BLaER1 treated with 17β-estradiol and CSF1 and Interleukin-3, amounts not matched to agents 10 nM and 100 nM (cell line): Measurements from ENCODE around the gene SAPCD1.

Source experiments
- H3K27ac ChIP-seq, 11 experiments: shearing (Covaris generic); formaldehyde crosslinking; 2 replicates each; pipeline ENCODE4 v1.8.1; 2022
- H3K27me3 ChIP-seq, 11 experiments: shearing (Covaris generic); formaldehyde crosslinking; 2 replicates each; pipeline ENCODE4 v1.8.1; 2022
- H3K36me3 ChIP-seq, 11 experiments: shearing (Covaris generic); formaldehyde crosslinking; 2 replicates each; pipeline ENCODE4 v1.8.1; 2022
- H3K4me1 ChIP-seq, 10 experiments: shearing (Covaris generic); formaldehyde crosslinking; 2 replicates each; pipeline ENCODE4 v1.8.1; 2022
- H3K4me2 ChIP-seq, 11 experiments: shearing (Covaris generic); formaldehyde crosslinking; 2 replicates each; pipeline ENCODE4 v1.8.1; 2022
- H3K4me3 ChIP-seq, 10 experiments: shearing (Covaris generic); formaldehyde crosslinking; 2 replicates each; pipeline ENCODE4 v1.8.1; 2022
- H3K9ac ChIP-seq, 11 experiments: shearing (Covaris generic); formaldehyde crosslinking; 2 replicates each; pipeline ENCODE4 v1.8.1; 2022
- H3K9me3 ChIP-seq, 11 experiments: shearing (Covaris generic); formaldehyde crosslinking; replicated peaks in 1 of 11; 2 replicates each; pipeline ENCODE4 v1.8.1; 2022
- H4K20me1 ChIP-seq, 11 experiments: shearing (Covaris generic); formaldehyde crosslinking; 2 replicates each; pipeline ENCODE4 v1.8.1; 2022
- Cebpa-rat ChIP-seq, 11 experiments: shearing (Covaris generic); IDR thresholded peaks; 2 replicates each; pipeline ENCODE4 v1.8.1; 2022

Gene SAPCD1

DNA sequence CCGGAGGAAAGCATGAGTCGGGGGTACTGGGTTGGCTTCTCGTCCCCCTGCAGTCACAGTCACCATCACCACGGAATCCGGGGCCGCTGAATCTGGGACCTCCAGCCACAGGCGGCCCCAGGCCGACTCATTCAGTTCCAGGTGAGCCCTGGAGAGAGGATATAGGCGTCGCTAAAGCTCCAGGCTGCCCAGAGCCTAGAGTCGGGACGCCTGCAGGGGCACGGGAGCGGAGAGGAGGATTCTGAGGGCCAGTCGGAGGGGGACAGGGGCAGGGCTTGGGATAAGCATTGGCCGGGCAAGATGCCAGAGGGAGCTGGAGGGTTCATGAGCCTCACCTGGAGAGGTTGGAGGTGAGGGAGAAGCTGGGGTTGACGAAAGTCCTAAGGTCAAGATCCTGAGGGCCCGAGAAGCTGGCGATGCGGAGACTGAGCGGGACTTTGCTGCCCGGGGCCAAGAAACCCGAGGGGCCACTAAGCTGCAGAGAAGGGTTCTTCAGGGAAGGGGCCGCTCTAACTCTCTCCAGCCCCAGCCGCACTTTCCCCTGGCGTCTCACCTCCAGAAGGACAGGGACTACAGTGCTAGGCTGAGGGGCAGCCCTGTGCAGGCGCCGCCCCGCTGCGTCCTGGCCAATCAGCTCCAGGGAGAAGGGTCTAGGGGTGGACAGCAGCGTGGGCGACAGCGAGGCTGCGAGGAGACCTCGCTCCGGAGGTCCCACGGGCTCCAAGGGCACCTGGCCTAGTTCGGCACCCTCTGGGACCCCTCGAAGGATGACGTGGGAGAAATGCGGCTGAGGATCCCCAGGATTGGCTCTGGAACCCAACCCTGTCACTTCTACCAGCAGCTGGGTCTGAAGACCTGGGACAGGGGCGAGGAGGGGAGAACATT, 3.7 kb downstream of the SAPCD1 start:
- H3K9me3 ChIP-seq, result no peaks in the 10 kb centered on the region
- peaks cover 0 to 46% (median 30%) of the 10 kb centered on the region in 11 experiments; a peak in 17 of 22 replicates for H3K36me3 ChIP-seq
- H4K20me1 ChIP-seq, result no peaks in the 10 kb centered on the region
- no peak overlapping the region for H3K4me3 ChIP-seq
- no peak overlapping the region for H3K27ac ChIP-seq
- no peak for TF ChIP-seq Cebpa-rat (IDR thresholded peaks at IDR 0.05)
- H3K9ac ChIP-seq, result no peak overlapping the region
- no peaks in the 10 kb centered on the region for H3K27me3 ChIP-seq
- no peak overlapping the region for H3K4me2 ChIP-seq
- H3K4me1 ChIP-seq, result peaks cover 23 to 52% (median 31%) of the 10 kb centered on the region in 10 experiments

DNA sequence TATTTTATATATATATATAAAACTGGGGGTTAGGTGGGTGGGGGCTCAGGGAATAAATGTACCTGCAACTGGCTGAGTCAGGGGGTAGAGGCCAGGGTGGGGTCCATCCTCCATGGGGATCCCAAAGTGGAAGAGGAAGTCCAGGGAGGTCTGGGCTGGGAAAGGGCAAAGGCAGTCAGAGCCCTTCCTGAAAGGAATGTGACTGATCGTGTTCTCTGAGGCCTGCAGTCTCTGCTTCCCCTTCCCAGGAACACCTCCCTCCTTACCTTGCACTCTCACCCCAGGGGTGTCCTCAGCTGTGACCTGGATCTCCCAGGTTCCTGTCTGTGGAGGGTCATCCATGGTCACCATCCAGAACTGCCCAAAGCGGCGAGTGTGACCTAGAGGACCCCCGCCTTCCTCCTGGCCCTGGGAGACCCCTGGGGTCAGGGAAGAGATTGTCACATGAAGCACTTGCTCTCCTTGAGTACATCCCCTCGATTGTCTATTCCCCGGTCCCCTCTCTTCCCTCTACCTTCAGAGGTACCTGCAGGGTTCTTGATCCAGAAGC, 4.7 kb downstream of the SAPCD1 start:
- Histone ChIP-seq H3K9ac (no peak overlapping the region), H3K27me3 (no peaks in the 10 kb centered on the region), H4K20me1 (no peaks in the 10 kb centered on the region), H3K27ac (no peak overlapping the region), H3K9me3 (no peaks in the 10 kb centered on the region), H3K36me3 (peaks cover 0 to 36% (median 20%) of the 10 kb centered on the region in 11 experiments; a peak in 15 of 22 replicates), H3K4me3 (no peak overlapping the region), H3K4me2 (peak overlapping the region in 3 of 11 experiments; percentile 81 to 89 (median 85); a peak in 6 of 22 replicates), H3K4me1 (peaks cover 15 to 54% (median 28%) of the 10 kb centered on the region in 10 experiments)
- no peak for TF ChIP-seq Cebpa-rat (IDR thresholded peaks at IDR 0.05)

GRCh38 chr6:31768363-31769257, 6.2 kb downstream of the SAPCD1 start:
- H3K9ac ChIP-seq, result peak overlapping the region in 3 of 11 experiments; percentile 3 to 44 (median 12); a peak in 1 of 22 replicates
- H3K36me3 ChIP-seq, result peaks cover 0 to 21% (median 12%) of the 10 kb centered on the region in 11 experiments; a peak in 13 of 22 replicates
- peak overlapping the region in 6 of 11 experiments; percentile 1 to 78 (median 51); a peak in 10 of 22 replicates for H3K27ac ChIP-seq

DNA sequence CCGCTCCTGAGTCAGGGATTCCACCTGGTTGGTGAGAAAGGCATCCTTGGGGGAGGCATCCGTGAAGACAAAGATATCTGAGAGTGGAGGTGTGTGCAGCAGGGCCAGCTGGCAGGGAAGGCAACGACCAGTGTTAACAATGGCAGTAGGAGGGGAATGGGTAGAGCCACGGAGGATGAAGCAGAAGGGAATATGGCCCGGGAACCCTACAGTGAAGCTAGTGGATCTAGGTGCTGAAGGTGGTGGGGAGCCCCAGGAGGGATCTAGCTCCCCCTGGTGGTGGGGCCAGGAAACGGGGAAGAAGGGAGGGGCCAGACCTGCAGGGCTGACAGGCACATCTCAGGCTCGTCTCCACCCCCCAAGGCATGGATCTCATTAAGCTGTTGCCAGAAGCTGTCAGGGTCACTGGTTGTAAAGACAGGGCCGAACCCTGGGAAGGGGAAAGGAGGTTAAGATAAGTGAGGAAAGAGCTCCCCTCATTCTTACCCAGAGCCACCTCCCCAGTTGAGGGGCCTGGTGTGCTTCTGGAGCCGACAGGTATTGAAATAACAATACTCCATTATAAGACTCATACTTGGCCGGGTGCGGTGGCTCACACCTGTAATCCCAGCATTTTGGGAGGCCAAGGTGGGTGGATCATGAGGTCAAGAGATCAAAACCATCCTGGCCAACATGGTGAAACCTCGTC, 7.4 kb downstream of the SAPCD1 start:
- no peak for TF ChIP-seq Cebpa-rat (IDR thresholded peaks at IDR 0.05)
- Histone ChIP-seq H3K4me1 (peaks cover 20 to 63% (median 38%) of the 10 kb centered on the region in 10 experiments), H3K27ac (peak overlapping the region in 1 of 11 experiments; percentile 78; a peak in 2 of 22 replicates), H4K20me1 (no peaks in the 10 kb centered on the region), H3K27me3 (no peaks in the 10 kb centered on the region), H3K36me3 (peaks cover 0 to 9% (median under 1%) of the 10 kb centered on the region in 11 experiments; a peak in 7 of 22 replicates), H3K9me3 (no peaks in the 10 kb centered on the region), H3K4me2 (peak overlapping the region in 4 of 11 experiments; percentile 62 to 89 (median 83); a peak in 8 of 22 replicates), H3K9ac (no peak overlapping the region), H3K4me3 (no peak overlapping the region)

More at GRCh38 chr6:31768363-31769257, 6.2 kb downstream of the SAPCD1 start:
- Histone ChIP-seq H3K27me3 (no peaks in the 10 kb centered on the region), H3K4me2 (peak overlapping the region in 7 of 11 experiments; percentile 16 to 89 (median 73); a peak in 10 of 22 replicates), H3K4me3 (no peak overlapping the region), H3K4me1 (peaks cover 14 to 53% (median 32%) of the 10 kb centered on the region in 10 experiments), H4K20me1 (no peaks in the 10 kb centered on the region), H3K9me3 (no peaks in the 10 kb centered on the region)
- TF ChIP-seq Cebpa-rat (IDR thresholded peaks at IDR 0.05), result no peak

GRCh38 chr6:31770860-31771259, 8.4 kb downstream of the SAPCD1 start:
- Histone ChIP-seq H3K27ac (no peak overlapping the region), H3K4me3 (no peak overlapping the region), H4K20me1 (no peaks in the 10 kb centered on the region), H3K9ac (no peak overlapping the region), H3K4me1 (peaks cover 31 to 73% (median 49%) of the 10 kb centered on the region in 10 experiments), H3K9me3 (no peaks in the 10 kb centered on the region), H3K27me3 (no peaks in the 10 kb centered on the region), H3K36me3 (peaks cover 0 to 6% (median 0%) of the 10 kb centered on the region in 11 experiments; a peak in 3 of 22 replicates), H3K4me2 (no peak overlapping the region)
- TF ChIP-seq Cebpa-rat (IDR thresholded peaks at IDR 0.05), result no peak

GRCh38 chr6:31771992-31772358, 9.5 kb downstream of the SAPCD1 start:
- no peaks in the 10 kb centered on the region for H3K9me3 ChIP-seq
- H3K9ac ChIP-seq, result no peak overlapping the region
- peaks cover 42 to 84% (median 59%) of the 10 kb centered on the region in 10 experiments for H3K4me1 ChIP-seq
- no peak overlapping the region for H3K4me3 ChIP-seq
- H3K4me2 ChIP-seq, result peak overlapping the region in 10 of 11 experiments; percentile 29 to 77 (median 44); a peak in 17 of 22 replicates
- H3K27ac ChIP-seq, result no peak overlapping the region
- no peak for TF ChIP-seq Cebpa-rat (IDR thresholded peaks at IDR 0.05)
- no peaks in the 10 kb centered on the region for H3K36me3 ChIP-seq
- H3K27me3 ChIP-seq, result no peaks in the 10 kb centered on the region
- H4K20me1 ChIP-seq, result 0 out of 22 replicates have a peak, but pooled peaks cover 0 to 1% (median 0%) of the 10 kb centered on the region in 11 experiments

DNA sequence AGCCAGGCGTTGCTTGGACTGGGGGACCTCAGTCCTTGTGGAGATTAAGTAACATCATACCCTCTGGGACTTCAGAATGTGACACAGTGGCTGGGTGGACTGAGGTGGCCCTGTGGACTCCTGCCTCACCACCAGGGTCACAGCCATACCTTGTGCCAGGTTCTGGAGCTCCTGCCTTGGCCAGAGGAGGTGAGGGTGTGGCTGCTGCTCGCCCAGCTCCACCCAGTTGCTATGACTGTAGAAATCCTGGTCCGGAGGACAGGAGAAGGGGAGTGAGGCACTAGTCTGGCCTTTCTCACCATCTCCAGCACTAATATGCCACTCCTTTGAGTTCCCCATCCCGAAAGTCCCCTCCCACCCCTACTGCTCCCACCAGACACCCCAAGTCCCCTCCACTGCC, 12.7 kb downstream of the SAPCD1 start:
- H3K9ac ChIP-seq, result peak overlapping the region in 8 of 11 experiments; percentile 1 to 61 (median 26); a peak in 7 of 22 replicates

More for the DNA sequence above, 12.7 kb downstream of the SAPCD1 start:
- Histone ChIP-seq H3K9me3 (no peaks in the 10 kb centered on the region), H4K20me1 (peaks cover 0 to 29% (median 4%) of the 10 kb centered on the region in 11 experiments; a peak in 10 of 22 replicates), H3K4me3 (no peak overlapping the region), H3K4me2 (peak overlapping the region; percentile 41 to 87 (median 64); a peak in 19 of 22 replicates), H3K36me3 (peaks cover 23 to 29% (median 26%) of the 10 kb centered on the region in 11 experiments), H3K27me3 (no peaks in the 10 kb centered on the region), H3K27ac (peak overlapping the region in 3 of 11 experiments; percentile 14 to 40 (median 35); a peak in 3 of 22 replicates), H3K4me1 (peaks cover 45 to 68% (median 60%) of the 10 kb centered on the region in 10 experiments)
- TF ChIP-seq Cebpa-rat (IDR thresholded peaks at IDR 0.05), result no peak
